K562 (cell line): Measurements from ENCODE around the gene LRRK1. TPM values are rescaled to one million over a fixed set of nuclear protein-coding genes. Genes with fewer than 3 reads are reported as not detected.

Source experiments
- ATAC-seq: fragments of 200-7000 bp; cut with Tn5 transposase; 3 replicates; pipeline ENCODE4 v1.9.1; 2020; ENCODE audit warnings: moderate library complexity
- BruUV-seq: library from RNA; stranded (reverse); fragments of 400-500 nt; replicated peaks from 2 replicates; lab custom pipeline; 2021; lab: Mats Ljungman, UMichigan
- CTCF ChIA-PET: fragments of 300-600 bp; formaldehyde crosslinking; extraction: SDS; loops from one replicate; lab custom pipeline; 2021; ENCODE audit warnings: low intra/inter-chr PET ratio; lab: Yijun Ruan, JAX
- POLR2A ChIA-PET: fragments of 300-600, 350-650 bp; sonication (Branson Sonifier 250); formaldehyde crosslinking; extraction: SDS; loops from one replicate; lab custom pipeline; 2021; ENCODE audit warnings: antibody characterized with exemption, inconsistent platforms; lab: Yijun Ruan, JAX
- DNase-seq, 4 experiments: peaks; one replicate each; pipeline versions ENCODE4 v3.0.0 to v3.0.0-alpha.2; 2011 to 2018; ENCODE audit warnings: low spot score in 3 of 4, mixed read lengths in 3 of 4; ENCODE audit errors: extremely low read depth in 1 of 4
- FAIRE-seq: peaks from 2 replicates; lab custom pipeline; 2011; peaks lifted over from hg19 to GRCh38; lab: Jason Lieb, UNC
- H2AFZ ChIP-seq: 2 replicates; pipeline ENCODE4 v1.6.0; 2011; ENCODE audit warnings: low read depth, low read length, control low read depth, inconsistent platforms
- H3K27ac ChIP-seq: fragments of 200-600 bp; 3 replicates; pipeline ENCODE4 v1.8.0; 2011; ENCODE audit warnings: low read depth, mild to moderate bottlenecking, control low read depth, inconsistent platforms, low read length, moderate library complexity, mixed read lengths; ENCODE audit errors: extremely low read depth
- H3K27me3 ChIP-seq, 2 experiments: fragments of 300-600 bp in 1 of 2; 2 replicates in 1 of 2; 3 replicates in 1 of 2; pipeline versions ENCODE4 v1.6.0 to v1.8.0; 2011; ENCODE audit warnings: inconsistent platforms in 2 of 2, low read length in 2 of 2, mild to moderate bottlenecking in 1 of 2, mixed read lengths in 1 of 2, moderate library complexity in 1 of 2; ENCODE audit not compliant: control insufficient read depth in 2 of 2, insufficient read depth in 2 of 2
- H3K36me3 ChIP-seq: fragments of 300-600 bp; 3 replicates; pipeline ENCODE4 v1.8.0; 2011; ENCODE audit warnings: mild to moderate bottlenecking, low read length, inconsistent platforms; ENCODE audit not compliant: control insufficient read depth, insufficient read depth
- H3K4me1 ChIP-seq, 2 experiments: fragments of 200-600 bp in 1 of 2; replicated peaks in 1 of 2; 2 replicates in 1 of 2; 3 replicates in 1 of 2; pipeline versions ENCODE4 v1.5.1 to v1.8.0; 2011; ENCODE audit warnings: inconsistent platforms in 2 of 2, low read length in 2 of 2, mild to moderate bottlenecking in 1 of 2, mixed read lengths in 1 of 2, moderate library complexity in 1 of 2; ENCODE audit not compliant: control insufficient read depth in 2 of 2, insufficient read depth in 2 of 2
- H3K4me2 ChIP-seq: 2 replicates; pipeline ENCODE4 v1.6.1; 2011; ENCODE audit warnings: low read length, control low read depth, inconsistent platforms, mixed read lengths; ENCODE audit not compliant: insufficient read depth
- H3K4me3 ChIP-seq: fragments of 200-600 bp; sonication (generic), shearing (Covaris generic); 2 replicates; pipeline ENCODE4 v1.5.1; 2016; ENCODE audit warnings: control low read depth, inconsistent platforms
- H3K79me2 ChIP-seq: fragments of 200-600 bp; 3 replicates; pipeline ENCODE4 v1.8.0; 2011; ENCODE audit warnings: low read length, inconsistent platforms; ENCODE audit not compliant: control insufficient read depth, insufficient read depth
- H3K9ac ChIP-seq, 2 experiments: 2 replicates each; pipeline versions ENCODE4 v1.6.0 to v1.6.1; 2011; ENCODE audit warnings: low read depth in 2 of 2, low read length in 2 of 2, control low read depth in 1 of 2, inconsistent platforms in 1 of 2, mild to moderate bottlenecking in 1 of 2, mixed read lengths in 1 of 2; ENCODE audit not compliant: insufficient read depth in 1 of 2
- H3K9me1 ChIP-seq: one replicate; pipeline ENCODE4 v1.6.0; 2011; ENCODE audit warnings: inconsistent platforms, mild to moderate bottlenecking, low read length, moderate library complexity; ENCODE audit not compliant: control insufficient read depth, insufficient read depth
- H3K9me3 ChIP-seq: replicated peaks from 2 replicates; pipeline ENCODE4 v1.5.1; 2011; ENCODE audit warnings: low read depth, low read length, inconsistent platforms; ENCODE audit not compliant: control insufficient read depth, insufficient read depth
- H4K20me1 ChIP-seq: replicated peaks from 2 replicates; pipeline ENCODE4 v1.6.1; 2011; ENCODE audit warnings: low read length, inconsistent platforms, mixed read lengths; ENCODE audit not compliant: control insufficient read depth, insufficient read depth
- KLF1 ChIP-seq: fragments of 450-650 bp; IDR thresholded peaks from 2 replicates; pipeline ENCODE4 v1.6.1; 2016; ENCODE audit warnings: missing genetic modification characterization, missing compliant biosample characterization
- KLF10 ChIP-seq: fragments of 250-450 bp; sonication (Bioruptor Pico); IDR thresholded peaks from 2 replicates; pipeline ENCODE4 v1.6.1; 2021; ENCODE audit warnings: matching md5 sums
- PBX2 ChIP-seq, 2 experiments: IDR thresholded peaks in 1 of 2; conservative IDR thresholded peaks in 1 of 2; 2 replicates each; pipeline ENCODE4 v1.6.1; 2016; ENCODE audit warnings: low read depth in 2 of 2, mild to moderate bottlenecking in 1 of 2, missing compliant biosample characterization in 1 of 2, missing genetic modification characterization in 1 of 2, moderate library complexity in 1 of 2
- RBM39 ChIP-seq: fragments of 200-400 bp; formaldehyde crosslinking; optimal IDR thresholded peaks from 2 replicates; pipeline ENCODE3; 2018; ENCODE audit warnings: low read depth, low read length
- TEAD4 ChIP-seq, 2 experiments: sonication (generic) in 1 of 2; formaldehyde crosslinking in 1 of 2; IDR thresholded peaks; 2 replicates each; pipeline versions ENCODE4 v1.6.1 to v1.8.0; 2012 to 2022; ENCODE audit warnings: borderline replicate concordance in 1 of 2, inconsistent platforms in 1 of 2, low read length in 1 of 2, mild to moderate bottlenecking in 1 of 2, missing genetic modification reagents in 1 of 2
- ZNF165 ChIP-seq: fragments of 250-450 bp; sonication (Bioruptor Pico); IDR thresholded peaks from 2 replicates; pipeline ENCODE4 v1.4.0; 2020; ENCODE audit warnings: borderline replicate concordance
- WGBS: fragments of 100-300 bp; shearing (Covaris generic); methylation state at CpG from one replicate; pipeline ENCODE4 v1.1.6; 2016; ENCODE audit warnings: low coverage, mixed read lengths; ENCODE audit not compliant: insufficient coverage; ENCODE audit errors: missing lambda C conversion rate; 5-methylcytosine and 5-hydroxymethylcytosine counted together
- in situ Hi-C: fragments of 300-500 bp; cut with MboI; formaldehyde crosslinking; loops from 4 replicates; pipeline ENCODE4 v1.15.0; 2018; ENCODE audit warnings: inconsistent platforms, mixed read lengths
- intact Hi-C: fragments of 100-400 bp; cut with micrococcal nuclease; formaldehyde crosslinking; loops from 2 replicates; pipeline ENCODE4 v1.14.2; 2022
- polyA plus RNA-seq, 8 experiments: library from polyadenylated mRNA; depleted of rRNA in 4 of 8; stranded (reverse) in 5 of 8; unstranded in 3 of 8; fragments of >200 nt; fragmentation: Nextera tagmentation in 2 of 8; fragmentation: Illumina TruSeq in 1 of 8; extraction: Ambion mirVana in 2 of 8; extraction: Trizol in 1 of 8; gene quantifications; 2 replicates each; pipeline versions ENCODE4 v1.2.1 to v1.2.3, GENCODE V29; 2011 to 2014; ENCODE audit warnings: inconsistent platforms in 1 of 8, missing spikeins in 1 of 8
- total RNA-seq, 7 experiments: library from RNA; depleted of rRNA in 6 of 7; stranded (reverse); fragments of >200 nt in 6 of 7; fragmentation: Illumina TruSeq in 2 of 7; extraction: Trizol in 2 of 7; gene quantifications; 2 replicates each; pipeline versions ENCODE4 v1.2.1 to v1.2.3, GENCODE V29; 2011 to 2021; ENCODE audit warnings: low replicate concordance in 1 of 7

The LRRK1 gene
- total and polyA plus RNA-seq, 9 of the 15 experiments (the other 6 are each of a cell fraction or from before 2014, with no cell fraction given) = 0.01 to 1.5 (median 0.11) TPM

- POLR2A ChIA-PET = interaction anchor here (0.6 kb wide), 1 partner anchor 12 kb away, joined by 3 read pairs; no protein-coding TSS in a partner anchor
- Histone ChIP-seq H3K27me3 (peaks cover 0 to 5% of the 10 kb centered on the region in 2 experiments; a peak in 1 of 5 replicates), H3K9ac (no peak overlapping the region)
These were observed 193.4 kb downstream of the LRRK1 start for GRCh38 chr15:101112336-101113113.

More at GRCh38 chr15:101112336-101113113, 193.4 kb downstream of the LRRK1 start:
- FAIRE-seq (no peak), ATAC-seq (no peak), DNase-seq (no peak)
- Histone ChIP-seq H3K79me2 (no peaks in the 10 kb centered on the region), H3K27ac (no peak overlapping the region), H3K36me3 (no peaks in the 10 kb centered on the region), H3K9me1 (no peaks in the 10 kb centered on the region), H3K9me3 (no peaks in the 10 kb centered on the region), H2AFZ (no peak overlapping the region), H4K20me1 (peaks cover 3% of the 10 kb centered on the region; the same call in 1 of the 2 replicates), H3K4me2 (no peak overlapping the region), H3K4me3 (no peak overlapping the region), H3K4me1 (peaks cover 27 to 40% of the 10 kb centered on the region in 2 experiments)
- BruUV-seq = no TSS peak
- in situ Hi-C loops = no loop called here
- CTCF ChIA-PET = no interaction called here
- 41% methylated on average over 15 of the region's 16 CpGs for WGBS
- intact Hi-C loops = no loop called here
- TF ChIP-seq KLF10 (CRISPR knock-in tag) = no peak
- no peak for TF ChIP-seq ZNF165
- TF ChIP-seq PBX2 (CRISPR knock-in tag; IDR thresholded peaks at IDR 0.05; ENCODE audit: low read depth) = no peak
- no peak for TF ChIP-seq PBX2 (tag; conservative IDR thresholded peaks at IDR 0.05; ENCODE audit: low read depth)
- no peak for TF ChIP-seq RBM39
- TF ChIP-seq KLF1 (tag) = no peak
- no peak for TF ChIP-seq TEAD4 (IDR thresholded peaks at IDR 0.05; ENCODE audit: low read length)
- no peak for TF ChIP-seq TEAD4 (CRISPR knock-in tag; IDR thresholded peaks at IDR 0.05; ENCODE audit: borderline replicate concordance)
